GM12891 (cell line): ENCODE data around the gene RGPD8.

ENCODE experiments used
- PAX5 ChIP-seq: IDR thresholded peaks from 2 replicates; pipeline ENCODE4 v1.6.1; 2011; ENCODE audit warnings: low read length, moderate library complexity, mild to moderate bottlenecking; ENCODE audit not compliant: insufficient read depth, severe bottlenecking
- POLR2A ChIP-seq: IDR thresholded peaks from 2 replicates; pipeline ENCODE4 v1.6.1; 2011; ENCODE audit warnings: low read depth, low read length, control low read depth
- POLR2AphosphoS5 ChIP-seq: IDR thresholded peaks from 2 replicates; pipeline ENCODE4 v1.6.1; 2011; ENCODE audit warnings: low read depth, low read length, control low read depth
- TAF1 ChIP-seq: IDR thresholded peaks from 2 replicates; pipeline ENCODE4 v1.6.1; 2011; ENCODE audit warnings: low read depth, low read length, control low read depth

GRCh38 chr2:112449854-112450253 lies 16.4 kb upstream of the RGPD8 start:
- TF ChIP-seq POLR2A (no peak), POLR2AphosphoS5 (no peak), TAF1 (no peak), PAX5 (no peak)
